NCI-H2227 treated with DMSO at 0.1 percent for 48 hours (cell line): ENCODE measurements around the gene OR6K6.

Source experiments
- DNase-seq: peaks from one replicate; lab custom pipeline; 2025; lab: John Stamatoyannopoulos, UW

The OR6K6 gene

GRCh38 chr1:158801396-158801795, 46.9 kb downstream of the OR6K6 start:
- no peak for DNase-seq

DNA sequence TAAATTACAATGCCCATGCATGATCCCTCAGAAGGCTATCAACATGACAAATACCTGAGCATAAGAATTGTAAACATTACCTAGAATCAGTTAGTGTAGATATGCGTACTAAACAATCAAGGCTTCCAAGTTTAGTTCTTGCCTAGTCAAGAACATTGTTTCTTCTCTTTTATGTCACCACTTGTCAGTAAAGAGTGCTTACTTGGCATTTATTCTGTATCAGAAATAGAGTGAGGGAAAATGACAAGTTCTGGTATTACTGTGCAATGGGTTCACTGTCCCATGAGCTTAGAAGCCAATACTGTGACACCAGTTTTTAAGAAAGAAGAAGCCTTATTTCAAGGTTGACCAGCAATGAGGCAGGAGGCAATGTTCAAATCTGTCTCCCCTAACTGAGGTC, 49.2 kb downstream of the OR6K6 start:
- no peak for DNase-seq
